NOMO-1 treated with DMSO at 0.1 percent for 48 hours (cell line): ENCODE results near the gene HEMK1.

Experiments
- DNase-seq: peaks from one replicate; lab custom pipeline; 2025; ENCODE audit not compliant: unreplicated experiment; lab: John Stamatoyannopoulos, UW

The HEMK1 gene

DNA sequence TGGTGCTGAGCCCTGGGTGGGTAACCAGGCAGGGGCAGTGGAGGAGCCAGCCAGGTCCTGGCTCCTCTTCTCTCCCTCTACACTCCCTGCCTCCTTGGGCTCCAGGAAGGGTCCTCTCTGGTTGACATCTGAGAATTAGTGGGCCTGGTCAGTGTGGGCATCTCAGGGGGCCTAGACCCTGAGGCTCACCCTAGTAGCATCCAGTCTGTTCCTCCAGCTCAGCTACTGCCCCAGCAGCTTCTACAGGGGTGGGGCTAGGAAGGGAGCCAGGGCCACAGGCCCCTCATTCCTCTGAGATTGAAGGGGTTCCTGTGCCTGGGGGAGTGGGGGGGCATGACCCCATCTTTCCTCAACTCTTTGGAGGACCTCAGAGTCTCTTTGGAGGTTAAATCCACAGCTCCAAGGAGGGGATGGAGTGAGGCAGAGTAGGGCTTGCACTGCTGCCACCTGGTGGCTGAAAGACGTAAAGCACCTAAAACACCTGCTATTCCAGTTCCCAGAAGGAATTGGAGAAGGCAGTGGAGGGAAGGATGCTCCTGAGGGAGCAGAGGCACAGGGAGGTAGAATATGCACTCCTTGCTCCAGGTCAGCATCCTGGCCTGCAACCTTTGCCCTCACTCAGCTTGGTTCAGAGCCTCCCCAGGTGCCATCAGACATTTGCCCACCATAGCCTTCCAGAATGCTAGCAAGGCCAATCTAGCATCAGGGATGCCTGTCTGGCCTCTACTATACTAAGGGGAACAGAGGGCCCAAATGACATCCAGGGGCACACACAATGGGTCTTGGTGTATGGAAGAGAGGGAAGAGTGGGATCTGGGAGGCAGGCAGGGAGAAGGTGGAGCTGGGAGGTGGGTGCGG is 26.9 kb upstream of the HEMK1 start:
- no peak for DNase-seq

DNA sequence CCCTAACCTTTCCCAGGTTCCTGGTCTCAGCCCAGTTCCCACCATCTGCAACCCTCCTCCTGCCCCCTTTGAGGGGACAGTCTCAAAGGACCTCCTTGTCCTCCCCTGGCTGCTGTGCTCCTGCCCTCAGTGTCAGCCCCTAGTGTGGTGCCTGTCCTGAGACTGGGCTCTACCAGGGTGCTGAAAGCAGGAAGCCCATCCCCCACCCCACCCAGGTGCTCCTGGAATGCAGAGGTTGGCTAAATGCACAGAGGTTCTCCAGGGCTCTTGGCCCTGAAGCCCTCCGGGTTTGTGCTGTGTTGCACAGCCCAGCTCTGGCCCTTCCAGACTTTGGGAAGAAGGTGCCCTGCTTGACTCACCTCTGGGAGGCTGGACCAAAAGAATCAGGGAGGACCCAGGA is 23.5 kb upstream of the HEMK1 start:
- DNase-seq, result no peak

- DNase-seq, result no peak
Measured at GRCh38 chr3:50549226-50549625, 20.1 kb upstream of the HEMK1 start.

DNA sequence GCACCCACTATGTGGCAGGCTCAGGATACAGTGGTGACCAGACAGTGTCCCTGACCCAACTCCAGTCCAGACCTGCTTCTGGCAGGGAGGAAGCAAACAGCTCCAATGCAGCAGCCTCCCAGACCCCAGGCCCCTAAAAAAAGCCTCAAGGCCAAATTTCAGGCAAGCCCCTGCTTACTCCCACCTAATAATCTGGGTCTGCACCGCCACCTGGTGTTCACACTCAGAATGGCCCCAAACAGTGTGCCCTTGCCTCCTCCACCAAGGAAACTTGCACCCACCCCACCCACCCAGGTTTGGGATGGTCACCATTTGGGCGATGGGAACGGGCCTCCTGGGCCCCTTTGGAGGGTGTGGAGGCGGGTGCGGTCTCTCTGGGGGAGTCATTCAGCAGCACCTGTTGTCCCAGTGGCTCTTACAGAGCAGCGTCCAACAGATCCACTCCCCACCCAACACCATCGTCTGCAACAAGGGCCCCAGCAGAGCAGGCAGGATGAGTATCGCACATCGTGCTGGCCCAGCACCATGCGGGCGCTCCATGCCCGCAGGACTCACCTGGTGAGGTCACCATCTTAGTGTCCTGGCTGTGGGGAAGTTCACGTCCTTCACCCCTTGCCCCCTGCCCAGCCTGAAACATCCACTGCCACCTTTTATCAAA is 19.1 kb upstream of the HEMK1 start:
- peak; percentile 23 for DNase-seq

GRCh38 chr3:50551054-50551659 is 18.2 kb upstream of the HEMK1 start:
- DNase-seq, result no peak

DNA sequence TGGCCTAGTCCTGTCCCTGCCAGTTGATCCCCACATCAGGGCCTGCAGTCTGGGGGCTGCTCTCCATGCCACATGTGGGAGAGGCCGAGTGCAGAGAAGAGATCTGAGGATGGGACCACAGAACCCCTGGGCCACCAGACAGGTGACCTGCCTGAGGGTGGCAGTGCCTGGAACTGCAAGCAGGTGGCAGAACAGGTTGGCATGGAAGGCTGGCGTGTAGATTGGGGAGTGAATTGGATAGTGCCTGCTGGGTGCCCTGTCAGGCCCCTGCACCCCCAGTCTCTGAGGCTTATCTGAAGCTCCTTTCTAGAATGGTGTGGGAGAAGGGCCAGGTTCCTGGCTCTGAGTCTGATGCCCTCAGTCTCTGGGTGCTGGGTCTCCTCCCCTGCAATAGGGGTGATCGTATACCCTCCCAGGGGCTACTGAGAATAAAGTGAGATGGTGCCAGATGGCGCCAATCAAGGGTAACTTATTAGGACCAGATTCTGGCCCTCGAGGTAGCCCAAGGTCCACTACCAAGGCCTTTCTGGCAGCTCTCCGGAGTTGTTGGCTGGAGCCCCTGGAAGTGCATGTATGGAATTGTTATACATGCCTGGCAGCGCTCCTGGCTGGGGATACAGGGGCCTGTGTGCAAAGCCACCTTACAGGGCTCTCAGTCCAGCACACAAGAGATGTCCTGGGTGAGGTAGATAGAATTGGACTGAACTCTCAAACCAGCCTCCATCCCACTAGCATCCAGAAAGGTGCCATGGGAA is 17.5 kb upstream of the HEMK1 start:
- no peak for DNase-seq

GRCh38 chr3:50552598-50552997 is 16.7 kb upstream of the HEMK1 start:
- no peak for DNase-seq

- DNase-seq, result no peak
Measured at GRCh38 chr3:50554553-50554952, 14.8 kb upstream of the HEMK1 start.

- no peak for DNase-seq
Measured at GRCh38 chr3:50557106-50557505, 12.2 kb upstream of the HEMK1 start.

DNA sequence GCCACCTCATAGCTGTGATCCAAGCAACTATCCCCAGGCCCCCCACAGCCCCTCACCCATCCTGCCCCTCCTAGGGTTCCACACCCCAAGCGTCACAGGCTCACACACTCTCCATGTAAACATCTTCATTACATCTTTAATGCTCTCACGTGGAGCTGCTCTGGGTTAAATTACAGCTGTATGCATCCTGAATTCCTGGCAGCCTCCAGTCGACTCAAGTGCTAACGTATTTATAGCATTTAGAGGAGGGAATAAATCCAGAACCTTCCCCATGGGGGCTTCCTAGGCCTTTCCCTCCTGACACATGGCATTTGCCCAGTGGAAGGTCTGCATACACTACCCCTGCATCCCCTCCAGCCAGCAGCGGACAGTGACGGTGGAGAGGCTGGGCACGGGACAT is 11.4 kb upstream of the HEMK1 start:
- DNase-seq, result no peak

GRCh38 chr3:50559702-50560101 is 9.6 kb upstream of the HEMK1 start:
- no peak for DNase-seq

- no peak for DNase-seq
Measured at GRCh38 chr3:50562861-50563260, 6.5 kb upstream of the HEMK1 start.

GRCh38 chr3:50563867-50564266 is 5.5 kb upstream of the HEMK1 start:
- no peak for DNase-seq

DNA sequence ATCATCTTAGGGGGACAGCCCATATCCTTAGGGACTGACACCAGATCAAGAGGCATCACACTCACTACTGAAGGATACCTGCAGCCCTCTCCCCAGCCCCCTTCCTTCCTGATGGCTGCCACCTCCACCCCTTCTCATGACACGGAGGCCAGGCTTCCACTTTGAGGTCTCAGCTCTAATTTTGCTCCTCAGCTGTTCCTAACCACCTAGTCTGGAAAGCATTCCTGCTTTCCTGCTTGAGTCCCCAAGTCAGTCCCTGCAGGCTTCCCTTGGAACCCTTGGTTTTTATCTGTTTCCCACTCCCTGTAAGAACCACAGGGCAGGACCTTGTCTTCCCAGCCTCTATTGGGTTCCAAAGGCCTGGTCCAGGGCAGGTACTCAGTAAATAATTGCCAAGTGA is 5.0 kb upstream of the HEMK1 start:
- no peak for DNase-seq

- no peak for DNase-seq
Measured at GRCh38 chr3:50567011-50567385, 2.3 kb upstream of the HEMK1 start.

DNA sequence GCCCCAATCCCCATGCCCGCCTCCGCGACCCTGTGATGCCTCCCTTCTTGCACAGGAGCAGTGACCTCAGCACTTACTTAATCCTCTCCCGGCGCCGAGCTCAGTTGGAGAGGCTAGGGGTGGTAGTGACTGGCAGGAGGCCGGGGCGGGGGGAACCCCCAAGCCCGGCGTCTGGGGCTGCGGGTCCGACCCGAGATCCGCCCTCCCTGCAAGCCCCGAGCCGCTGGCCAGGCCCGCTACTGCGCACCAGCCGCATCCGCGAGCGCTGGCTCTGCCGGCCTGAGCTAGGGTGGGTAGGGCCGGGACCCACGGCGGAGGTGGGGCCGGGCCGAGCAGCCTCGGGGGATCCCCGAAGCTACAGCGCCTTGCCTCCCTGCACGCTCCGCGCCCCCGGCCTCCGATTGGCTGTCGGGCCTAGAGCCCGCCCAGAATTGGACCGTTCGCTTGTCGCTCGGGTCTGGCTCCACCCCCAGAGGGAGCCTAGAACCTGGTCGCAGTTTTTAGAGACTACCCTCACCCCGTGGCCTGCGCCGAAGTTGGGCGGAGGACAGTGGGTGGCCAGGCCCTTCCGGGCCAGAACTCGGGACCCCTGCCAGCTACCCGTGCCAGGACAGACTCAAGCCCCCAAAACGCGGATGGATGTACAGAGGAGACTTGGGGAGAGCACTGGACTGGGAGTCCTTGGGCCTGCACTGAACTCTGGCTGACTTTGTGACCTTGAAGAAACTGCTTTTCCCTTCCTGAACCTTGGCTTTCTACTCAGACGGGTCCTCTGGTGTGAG is 1.7 kb upstream of the HEMK1 start, which contains the start of gene C3orf18:
C3orf18 (minus strand) TSS at position 362 of the 782 bp plus-strand sequence. CDS start 2,048 bp downstream, outside the sequence.
- peak; percentile 88 for DNase-seq

DNA sequence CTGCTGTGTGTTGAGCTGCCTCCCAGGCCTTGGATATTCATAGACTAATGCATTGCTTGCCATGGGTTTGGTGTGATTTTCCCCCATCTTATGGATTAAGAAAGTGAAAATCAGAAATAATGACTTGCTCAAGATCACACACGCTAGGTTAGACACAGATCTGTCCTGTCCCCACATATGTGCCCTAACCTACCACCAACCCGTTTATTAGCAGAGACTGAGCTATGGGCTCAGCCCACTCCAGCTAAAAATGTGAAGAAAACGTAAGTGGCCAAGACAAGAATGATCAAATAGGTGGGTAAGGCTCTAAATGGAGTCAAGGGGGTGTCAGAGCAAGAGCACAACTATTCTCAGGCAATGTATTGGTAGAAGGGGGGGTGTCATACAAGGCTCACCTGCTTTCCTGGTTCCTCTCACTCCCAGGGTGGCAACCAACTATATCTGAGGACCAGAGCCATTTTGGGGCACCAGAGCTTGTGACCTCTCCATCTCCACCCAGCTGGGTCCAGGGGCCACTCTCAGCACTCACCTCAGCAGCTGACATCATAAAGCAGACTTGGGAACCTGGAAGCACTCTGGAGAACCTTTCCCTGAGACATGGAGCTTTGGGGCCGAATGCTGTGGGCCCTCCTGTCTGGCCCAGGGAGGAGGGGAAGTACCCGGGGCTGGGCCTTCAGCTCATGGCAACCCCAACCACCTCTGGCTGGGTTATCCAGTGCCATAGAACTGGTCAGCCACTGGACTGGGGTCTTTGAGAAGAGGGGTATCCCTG is 1.4 kb downstream of the HEMK1 start:
- DNase-seq, result no peak

GRCh38 chr3:50571486-50571885 is 2.2 kb downstream of the HEMK1 start:
- DNase-seq, result no peak

DNA sequence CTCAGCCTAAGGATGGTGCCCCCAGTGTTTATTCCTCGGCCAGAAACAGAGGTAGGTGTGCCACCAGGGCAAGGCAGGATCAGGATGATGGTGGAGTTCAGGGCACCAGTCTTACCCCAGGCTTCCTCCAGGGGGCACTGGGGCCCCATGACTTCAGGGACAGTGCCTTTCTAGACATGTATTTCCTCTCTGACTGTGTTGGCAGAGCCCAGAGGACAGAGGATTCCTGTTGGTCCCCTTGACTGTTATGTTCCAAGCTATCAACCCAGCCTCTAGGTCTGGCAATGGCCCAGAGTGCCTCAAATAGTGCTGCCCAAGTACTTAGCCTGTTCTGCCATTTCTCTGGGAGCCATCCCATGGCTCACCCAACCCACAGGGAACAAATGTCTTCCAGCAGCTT is 2.8 kb downstream of the HEMK1 start:
- peak; percentile 72 for DNase-seq
